Hepatocyte (in vitro differentiated cells): Measurements from ENCODE around the gene PDLIM7. TPM values are rescaled to one million over a fixed set of nuclear protein-coding genes. Genes with fewer than 3 reads are reported as not detected.

Experiments
- DNase-seq: peaks from one replicate; pipeline ENCODE4 v3.0.0-alpha.2; 2016; ENCODE audit warnings: low spot score
- H2AFZ ChIP-seq: fragments of 200-600 bp; sonication (generic); 2 replicates; pipeline ENCODE4 v1.6.0; 2016; ENCODE audit warnings: antibody characterized with exemption, mild to moderate bottlenecking
- H3K27ac ChIP-seq: fragments of 200-600 bp; sonication (generic); 2 replicates; pipeline ENCODE4 v1.5.1; 2016; ENCODE audit warnings: mild to moderate bottlenecking
- H3K27me3 ChIP-seq: fragments of 200-600 bp; sonication (generic); 2 replicates; pipeline ENCODE4 v1.6.1; 2016
- H3K36me3 ChIP-seq: fragments of 200-600 bp; sonication (generic); replicated peaks from 2 replicates; pipeline ENCODE4 v1.5.1; 2016; ENCODE audit warnings: low read depth; ENCODE audit not compliant: insufficient read depth
- H3K4me1 ChIP-seq: fragments of 200-600 bp; sonication (generic); 2 replicates; pipeline ENCODE4 v1.5.1; 2016; ENCODE audit warnings: mild to moderate bottlenecking, moderate library complexity; ENCODE audit not compliant: insufficient read depth
- H3K4me2 ChIP-seq: fragments of 200-600 bp; sonication (generic); 2 replicates; pipeline ENCODE4 v1.6.0; 2016
- H3K4me3 ChIP-seq: fragments of 200-600 bp; sonication (generic); 2 replicates; pipeline ENCODE4 v1.5.1; 2016; ENCODE audit warnings: mild to moderate bottlenecking
- H3K79me2 ChIP-seq: fragments of 200-600 bp; sonication (generic); 2 replicates; pipeline ENCODE4 v1.6.0; 2017; ENCODE audit warnings: mild to moderate bottlenecking
- H3K9me2 ChIP-seq: fragments of 200-600 bp; sonication (generic); replicated peaks from 2 replicates; pipeline ENCODE4 v1.6.0; 2017; ENCODE audit warnings: mild to moderate bottlenecking; ENCODE audit not compliant: insufficient read depth
- H3K9me3 ChIP-seq: fragments of 200-600 bp; sonication (generic); 2 replicates; pipeline ENCODE4 v1.5.1; 2016; ENCODE audit warnings: low read depth, mild to moderate bottlenecking
- H4K20me1 ChIP-seq: fragments of 200-600 bp; sonication (generic); 2 replicates; pipeline ENCODE4 v1.6.0; 2016; ENCODE audit warnings: mild to moderate bottlenecking; ENCODE audit not compliant: insufficient read depth, poor library complexity, severe bottlenecking
- EZH2 ChIP-seq: fragments of 200-600 bp; sonication (generic); IDR thresholded peaks from 2 replicates; pipeline ENCODE4 v1.6.1; 2016; ENCODE audit warnings: antibody characterized with exemption, mild to moderate bottlenecking, borderline replicate concordance
- EZH2phosphoT487 ChIP-seq: fragments of 200-600 bp; sonication (generic); IDR thresholded peaks from one replicate; pipeline ENCODE4 v1.6.1; 2018; ENCODE audit warnings: antibody characterized with exemption, mild to moderate bottlenecking, low read depth, moderate library complexity; ENCODE audit not compliant: unreplicated experiment, severe bottlenecking
- WGBS: methylation state at CpG from one replicate; pipeline ENCODE4 v1.1.6; 2016; ENCODE audit warnings: low lambda C conversion rate; ENCODE audit errors: missing lambda C conversion rate; 5-methylcytosine and 5-hydroxymethylcytosine counted together
- polyA plus RNA-seq: library from polyadenylated mRNA; unstranded; fragments of >200 nt; fragmentation: Nextera tagmentation; extraction: Ambion mirVana; gene quantifications from 2 replicates; pipeline ENCODE4 v1.2.1, GENCODE V29; 2016
- total RNA-seq: library from RNA; depleted of rRNA; stranded (reverse); fragments of >200 nt; gene quantifications from 2 replicates; pipeline ENCODE4 v1.2.3, GENCODE V29; 2014
- TF ChIP-seq, protein P1 (sequence below): fragments of 200-600 bp; sonication (generic); IDR thresholded peaks from 2 replicates; pipeline ENCODE4 v1.5.1; 2016; ENCODE audit warnings: antibody characterized with exemption, mild to moderate bottlenecking; ENCODE audit not compliant: poor library complexity

The PDLIM7 gene
- total and polyA plus RNA-seq, 2 experiments from 2014 or later = 57.1 to 143 TPM

DNA sequence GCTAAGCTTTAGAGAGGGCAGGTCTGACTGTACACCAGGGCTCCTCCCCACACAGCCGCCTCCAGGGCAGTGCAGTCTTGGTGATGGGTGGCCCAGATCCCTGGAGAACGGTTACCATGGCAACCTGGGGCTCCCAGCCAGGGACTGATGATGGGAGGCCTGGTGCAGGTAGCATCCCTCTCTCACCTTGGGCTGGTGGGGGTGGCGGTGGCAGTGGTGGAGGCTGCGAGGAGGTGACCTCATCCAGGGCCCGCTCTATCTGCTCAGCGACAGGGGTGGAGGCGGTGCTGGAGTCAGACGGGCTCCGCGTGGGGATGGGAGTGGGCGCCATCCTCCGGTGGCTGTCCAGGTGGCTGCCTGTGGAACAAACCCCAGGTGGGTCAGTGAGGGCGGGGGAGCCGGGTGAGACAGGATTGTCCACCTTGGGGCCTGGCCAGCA lies 38.5 kb downstream of the PDLIM7 start:
- peak; percentile 46 for DNase-seq
- Histone ChIP-seq H3K27ac (no peak overlapping the region), H3K79me2 (peaks cover 3% of the 10 kb centered on the region), H3K9me3 (no peaks in the 10 kb centered on the region), H3K9me2 (no peaks in the 10 kb centered on the region), H3K4me1 (peaks cover 10% of the 10 kb centered on the region), H2AFZ (no peak overlapping the region), H3K36me3 (no peaks in the 10 kb centered on the region), H3K4me2 (no peak overlapping the region), H4K20me1 (peaks cover 17% of the 10 kb centered on the region), H3K27me3 (no peaks in the 10 kb centered on the region), H3K4me3 (no peak overlapping the region)
- TF ChIP-seq EZH2 (no peak), EZH2phosphoT487 (no peak)
- TF ChIP-seq, protein P1, sequence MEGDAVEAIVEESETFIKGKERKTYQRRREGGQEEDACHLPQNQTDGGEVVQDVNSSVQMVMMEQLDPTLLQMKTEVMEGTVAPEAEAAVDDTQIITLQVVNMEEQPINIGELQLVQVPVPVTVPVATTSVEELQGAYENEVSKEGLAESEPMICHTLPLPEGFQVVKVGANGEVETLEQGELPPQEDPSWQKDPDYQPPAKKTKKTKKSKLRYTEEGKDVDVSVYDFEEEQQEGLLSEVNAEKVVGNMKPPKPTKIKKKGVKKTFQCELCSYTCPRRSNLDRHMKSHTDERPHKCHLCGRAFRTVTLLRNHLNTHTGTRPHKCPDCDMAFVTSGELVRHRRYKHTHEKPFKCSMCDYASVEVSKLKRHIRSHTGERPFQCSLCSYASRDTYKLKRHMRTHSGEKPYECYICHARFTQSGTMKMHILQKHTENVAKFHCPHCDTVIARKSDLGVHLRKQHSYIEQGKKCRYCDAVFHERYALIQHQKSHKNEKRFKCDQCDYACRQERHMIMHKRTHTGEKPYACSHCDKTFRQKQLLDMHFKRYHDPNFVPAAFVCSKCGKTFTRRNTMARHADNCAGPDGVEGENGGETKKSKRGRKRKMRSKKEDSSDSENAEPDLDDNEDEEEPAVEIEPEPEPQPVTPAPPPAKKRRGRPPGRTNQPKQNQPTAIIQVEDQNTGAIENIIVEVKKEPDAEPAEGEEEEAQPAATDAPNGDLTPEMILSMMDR = no peak
- WGBS = 90% methylated on average over 14 of the region's 14 CpGs

DNA sequence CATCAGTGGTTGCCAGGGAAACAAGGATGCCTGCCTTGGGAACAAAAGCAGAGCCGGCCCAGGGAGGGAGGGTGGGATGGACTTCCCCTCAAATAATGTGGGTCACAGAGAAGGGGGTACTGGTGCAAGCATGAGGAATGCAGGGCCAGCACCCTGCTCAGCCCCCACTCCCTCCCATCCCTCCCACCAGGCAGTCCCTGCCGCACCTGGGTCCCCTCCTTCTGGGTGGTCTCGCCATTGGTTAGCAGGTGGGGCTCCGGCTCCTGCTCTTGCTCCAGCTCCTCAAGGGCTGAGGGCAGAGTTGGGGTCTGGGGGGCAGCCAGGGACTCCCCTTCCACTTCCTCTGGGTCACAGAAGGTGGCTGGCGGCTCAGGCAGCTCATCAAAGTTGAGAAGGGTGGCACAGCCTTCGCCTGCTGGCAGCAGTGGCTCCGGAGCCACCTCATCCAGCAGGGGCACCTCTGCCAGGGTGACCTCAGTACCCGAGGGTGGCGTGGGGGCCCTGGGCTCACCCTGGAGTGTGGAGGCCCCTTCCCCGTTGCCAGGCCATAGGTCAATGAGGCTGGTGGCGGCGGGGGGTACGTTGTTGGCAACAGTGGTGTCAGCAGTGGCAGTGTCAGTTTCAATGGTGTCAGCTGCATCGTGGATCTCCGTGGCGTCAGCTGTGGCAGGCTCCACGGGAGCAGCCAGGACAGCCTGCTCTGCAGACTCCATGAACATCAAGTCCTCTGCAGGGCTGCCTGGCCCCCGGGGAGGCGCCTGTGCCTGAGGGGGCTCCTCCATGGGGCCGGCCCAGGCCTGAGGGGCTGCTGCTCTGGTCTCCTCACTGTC lies 39.3 kb downstream of the PDLIM7 start:
- no peak for TF ChIP-seq EZH2phosphoT487
- TF ChIP-seq, protein P1 = no peak
- no peak for TF ChIP-seq EZH2
- H3K79me2 ChIP-seq = no peaks in the 10 kb centered on the region
- no peak overlapping the region for H3K4me2 ChIP-seq
- no peak overlapping the region for H3K4me3 ChIP-seq
- H3K9me2 ChIP-seq = no peaks in the 10 kb centered on the region
- no peak overlapping the region for H3K27ac ChIP-seq
- peaks cover 17% of the 10 kb centered on the region for H4K20me1 ChIP-seq
- H3K9me3 ChIP-seq = no peaks in the 10 kb centered on the region
- peaks cover 16% of the 10 kb centered on the region for H3K4me1 ChIP-seq
- no peak overlapping the region for H2AFZ ChIP-seq
- no peaks in the 10 kb centered on the region for H3K36me3 ChIP-seq
- H3K27me3 ChIP-seq = no peaks in the 10 kb centered on the region
- no peak for DNase-seq
- 91% methylated on average over 18 of the region's 20 CpGs for WGBS

DNA sequence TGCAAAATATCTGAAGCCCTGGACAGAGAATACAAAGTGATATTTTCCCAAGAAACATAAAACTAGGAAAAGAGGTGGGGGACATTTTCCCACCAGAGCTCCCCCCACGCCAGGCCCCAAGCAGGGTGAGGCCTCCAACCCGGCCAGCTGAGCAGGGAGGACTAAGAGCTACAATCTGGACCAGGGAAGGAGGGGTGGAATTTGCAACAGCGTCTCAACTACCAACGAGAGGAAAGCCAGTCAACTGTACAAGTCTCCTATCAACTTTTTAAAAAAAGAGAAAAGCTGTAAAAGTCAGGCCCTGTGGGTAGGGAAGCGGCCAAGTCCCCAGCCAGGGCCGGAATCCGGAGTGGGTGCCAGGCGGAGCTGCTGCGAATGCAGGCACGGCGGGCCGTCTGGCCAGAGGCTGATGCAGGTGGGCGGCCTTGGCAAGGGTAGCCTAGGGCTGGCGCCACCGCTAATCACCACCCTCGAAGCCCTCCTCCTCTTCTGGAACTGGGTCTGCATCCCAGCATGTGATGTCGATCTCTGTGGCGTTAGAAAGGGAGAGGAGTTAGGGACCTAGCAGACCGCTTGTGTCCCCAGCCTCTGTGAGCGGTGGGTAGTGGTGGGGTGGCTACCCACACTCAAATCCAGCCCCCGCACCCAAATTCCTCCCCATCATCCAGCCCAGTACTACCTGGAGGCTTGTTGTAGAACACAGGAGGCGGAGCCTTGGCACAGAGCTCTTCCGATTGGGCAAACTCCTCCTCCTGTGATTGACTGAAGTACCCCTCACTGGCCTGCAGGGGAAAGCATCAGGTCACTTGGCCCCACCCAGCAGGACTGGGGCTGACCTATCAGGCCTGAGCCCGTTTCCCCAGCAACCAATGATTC lies 40.2 kb downstream of the PDLIM7 start:
- 86% methylated on average over 24 of the region's 24 CpGs for WGBS
- no peaks in the 10 kb centered on the region for H3K36me3 ChIP-seq
- H3K9me3 ChIP-seq = no peaks in the 10 kb centered on the region
- no peak overlapping the region for H3K4me3 ChIP-seq
- peaks cover 16% of the 10 kb centered on the region for H3K4me1 ChIP-seq
- peak overlapping the region; percentile 52 for H3K4me2 ChIP-seq
- DNase-seq = peak; percentile 95
- no peak overlapping the region for H2AFZ ChIP-seq
- H3K27me3 ChIP-seq = no peaks in the 10 kb centered on the region
- no peaks in the 10 kb centered on the region for H3K9me2 ChIP-seq
- TF ChIP-seq, protein P1 = peak; percentile 42
- no peak for TF ChIP-seq EZH2
- H3K79me2 ChIP-seq = no peaks in the 10 kb centered on the region
- peaks cover 17% of the 10 kb centered on the region for H4K20me1 ChIP-seq
- peak overlapping the region; percentile 37 for H3K27ac ChIP-seq
